ENCODE data around the gene GLT8D1. TPM values are rescaled to one million over a fixed set of nuclear protein-coding genes. Genes with fewer than 3 reads are reported as not detected.

GLT8D1 gene
- total and polyA plus RNA-seq, 2 of the 13 experiments (the other 11 are each of a cell fraction or from before 2014, with no cell fraction given), result 110 to 121 TPM

DNA sequence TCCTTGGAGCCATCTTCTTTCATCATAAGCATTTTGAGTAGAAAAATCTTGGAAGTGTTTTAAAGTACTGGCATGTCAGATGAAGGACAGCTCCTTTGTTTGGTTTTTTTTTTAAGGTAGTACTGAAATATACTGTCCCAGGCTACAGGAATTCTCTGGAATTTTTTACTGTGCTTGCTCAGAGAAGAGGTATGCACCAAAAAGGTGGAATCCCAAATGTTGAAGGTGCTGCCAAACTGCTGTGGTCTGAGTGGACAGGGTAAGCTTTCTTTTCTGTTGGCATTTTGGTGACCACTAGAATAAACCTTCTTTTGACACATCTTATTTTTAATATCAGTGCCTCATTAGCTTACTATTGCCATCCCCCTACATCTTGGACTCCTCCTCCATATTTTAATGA is 12.5 kb downstream of the GLT8D1 start (continued):
- TF ChIP-seq RFXANK (CRISPR knock-in tag; IDR thresholded peaks at IDR 0.05) (no peak), ATRX (CRISPR knock-in tag; IDR thresholded peaks at IDR 0.05; ENCODE audit: borderline replicate concordance) (no peak), ZNF841 (CRISPR knock-in tag; IDR thresholded peaks at IDR 0.05; ENCODE audit: borderline replicate concordance) (no peak), ZMYM2 (CRISPR knock-in tag; IDR thresholded peaks at IDR 0.05) (no peak), ZNF317 (CRISPR knock-in tag; IDR thresholded peaks at IDR 0.05) (no peak), TSC22D2 (CRISPR knock-in tag; IDR thresholded peaks at IDR 0.05; ENCODE audit: borderline replicate concordance) (no peak), MTF1 (CRISPR knock-in tag; IDR thresholded peaks at IDR 0.05) (no peak), ZKSCAN1 (IDR thresholded peaks at IDR 0.05; ENCODE audit: low read length) (no peak)
- TF ChIP-seq, protein P1, sequence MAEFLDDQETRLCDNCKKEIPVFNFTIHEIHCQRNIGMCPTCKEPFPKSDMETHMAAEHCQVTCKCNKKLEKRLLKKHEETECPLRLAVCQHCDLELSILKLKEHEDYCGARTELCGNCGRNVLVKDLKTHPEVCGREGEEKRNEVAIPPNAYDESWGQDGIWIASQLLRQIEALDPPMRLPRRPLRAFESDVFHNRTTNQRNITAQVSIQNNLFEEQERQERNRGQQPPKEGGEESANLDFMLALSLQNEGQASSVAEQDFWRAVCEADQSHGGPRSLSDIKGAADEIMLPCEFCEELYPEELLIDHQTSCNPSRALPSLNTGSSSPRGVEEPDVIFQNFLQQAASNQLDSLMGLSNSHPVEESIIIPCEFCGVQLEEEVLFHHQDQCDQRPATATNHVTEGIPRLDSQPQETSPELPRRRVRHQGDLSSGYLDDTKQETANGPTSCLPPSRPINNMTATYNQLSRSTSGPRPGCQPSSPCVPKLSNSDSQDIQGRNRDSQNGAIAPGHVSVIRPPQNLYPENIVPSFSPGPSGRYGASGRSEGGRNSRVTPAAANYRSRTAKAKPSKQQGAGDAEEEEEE (CRISPR knock-in tag; IDR thresholded peaks at IDR 0.05; ENCODE audit: borderline replicate concordance), result no peak
- TF ChIP-seq, protein P2, sequence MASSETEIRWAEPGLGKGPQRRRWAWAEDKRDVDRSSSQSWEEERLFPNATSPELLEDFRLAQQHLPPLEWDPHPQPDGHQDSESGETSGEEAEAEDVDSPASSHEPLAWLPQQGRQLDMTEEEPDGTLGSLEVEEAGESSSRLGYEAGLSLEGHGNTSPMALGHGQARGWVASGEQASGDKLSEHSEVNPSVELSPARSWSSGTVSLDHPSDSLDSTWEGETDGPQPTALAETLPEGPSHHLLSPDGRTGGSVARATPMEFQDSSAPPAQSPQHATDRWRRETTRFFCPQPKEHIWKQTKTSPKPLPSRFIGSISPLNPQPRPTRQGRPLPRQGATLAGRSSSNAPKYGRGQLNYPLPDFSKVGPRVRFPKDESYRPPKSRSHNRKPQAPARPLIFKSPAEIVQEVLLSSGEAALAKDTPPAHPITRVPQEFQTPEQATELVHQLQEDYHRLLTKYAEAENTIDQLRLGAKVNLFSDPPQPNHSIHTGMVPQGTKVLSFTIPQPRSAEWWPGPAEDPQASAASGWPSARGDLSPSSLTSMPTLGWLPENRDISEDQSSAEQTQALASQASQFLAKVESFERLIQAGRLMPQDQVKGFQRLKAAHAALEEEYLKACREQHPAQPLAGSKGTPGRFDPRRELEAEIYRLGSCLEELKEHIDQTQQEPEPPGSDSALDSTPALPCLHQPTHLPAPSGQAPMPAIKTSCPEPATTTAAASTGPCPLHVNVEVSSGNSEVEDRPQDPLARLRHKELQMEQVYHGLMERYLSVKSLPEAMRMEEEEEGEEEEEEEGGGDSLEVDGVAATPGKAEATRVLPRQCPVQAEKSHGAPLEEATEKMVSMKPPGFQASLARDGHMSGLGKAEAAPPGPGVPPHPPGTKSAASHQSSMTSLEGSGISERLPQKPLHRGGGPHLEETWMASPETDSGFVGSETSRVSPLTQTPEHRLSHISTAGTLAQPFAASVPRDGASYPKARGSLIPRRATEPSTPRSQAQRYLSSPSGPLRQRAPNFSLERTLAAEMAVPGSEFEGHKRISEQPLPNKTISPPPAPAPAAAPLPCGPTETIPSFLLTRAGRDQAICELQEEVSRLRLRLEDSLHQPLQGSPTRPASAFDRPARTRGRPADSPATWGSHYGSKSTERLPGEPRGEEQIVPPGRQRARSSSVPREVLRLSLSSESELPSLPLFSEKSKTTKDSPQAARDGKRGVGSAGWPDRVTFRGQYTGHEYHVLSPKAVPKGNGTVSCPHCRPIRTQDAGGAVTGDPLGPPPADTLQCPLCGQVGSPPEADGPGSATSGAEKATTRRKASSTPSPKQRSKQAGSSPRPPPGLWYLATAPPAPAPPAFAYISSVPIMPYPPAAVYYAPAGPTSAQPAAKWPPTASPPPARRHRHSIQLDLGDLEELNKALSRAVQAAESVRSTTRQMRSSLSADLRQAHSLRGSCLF (CRISPR knock-in tag; IDR thresholded peaks at IDR 0.05; ENCODE audit: borderline replicate concordance), result no peak

Measured in HepG2 (cell line).